Activated CD8-positive, alpha-beta memory T cell treated with anti-CD3 and anti-CD28 coated beads for 1 hour (primary cell): ENCODE measurements around the gene RSAD1.

Source experiments
- DNase-seq, 2 donors: peaks; one replicate each; pipeline ENCODE4 v3.0.0-alpha.2; 2020; ENCODE audit warnings: low read depth in 1 of 2; ENCODE audit errors: extremely low read depth in 1 of 2

Gene RSAD1

DNA sequence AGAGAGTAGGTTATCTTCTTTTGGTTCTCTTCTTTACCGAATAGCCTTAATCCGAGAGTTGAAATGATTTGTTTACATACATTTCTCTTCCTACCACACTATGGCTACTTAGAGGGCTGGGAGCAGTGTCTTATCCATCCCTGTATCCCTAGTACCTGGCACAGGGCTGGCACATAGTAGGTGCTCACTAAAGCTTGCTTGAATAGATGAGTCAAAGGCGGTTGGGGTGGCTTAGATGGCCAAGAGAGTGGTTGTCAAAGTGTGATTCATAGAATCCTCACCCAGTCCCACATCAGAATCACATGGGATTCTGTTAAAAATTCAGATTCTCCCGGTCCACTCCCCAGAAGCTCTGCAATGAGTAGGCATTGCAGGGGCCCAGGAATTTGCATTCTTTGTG is 21.0 kb upstream of the RSAD1 start:
- no peak for DNase-seq

GRCh38 chr17:50458270-50458669 is 20.4 kb upstream of the RSAD1 start:
- no peak for DNase-seq

- no peak for DNase-seq
Observed at GRCh38 chr17:50458701-50459676, 19.7 kb upstream of the RSAD1 start.

DNA sequence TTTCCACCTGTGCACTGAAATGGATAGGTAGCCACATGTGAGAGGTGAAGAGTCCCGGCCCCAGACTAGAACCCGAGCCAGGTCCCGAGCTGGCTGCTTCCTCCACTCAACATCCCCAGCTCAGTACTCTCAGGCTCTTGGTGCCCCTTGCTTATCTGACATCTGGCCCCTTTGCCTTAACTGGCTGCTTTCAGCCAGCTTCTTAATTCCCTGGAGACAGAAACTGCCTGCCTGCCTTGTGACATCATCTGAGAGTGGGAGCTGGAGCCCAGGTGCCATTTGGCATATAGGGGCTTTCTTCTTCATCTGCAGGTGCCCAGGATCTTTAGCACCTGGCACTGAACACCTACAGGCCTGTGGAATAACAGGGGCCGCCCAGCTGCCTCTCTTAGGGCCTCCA is 18.9 kb upstream of the RSAD1 start:
- DNase-seq: no peak

- DNase-seq: no peak
Observed at GRCh38 chr17:50460831-50461526, 17.7 kb upstream of the RSAD1 start.

GRCh38 chr17:50461550-50462132 is 17.0 kb upstream of the RSAD1 start:
- no peak for DNase-seq

GRCh38 chr17:50462446-50462845 is 16.2 kb upstream of the RSAD1 start:
- DNase-seq: no peak

- DNase-seq: no peak
Observed at GRCh38 chr17:50464121-50464520, 14.5 kb upstream of the RSAD1 start.

- DNase-seq: no peak
Observed at GRCh38 chr17:50464736-50465135, 13.9 kb upstream of the RSAD1 start.

- no peak for DNase-seq
Observed at GRCh38 chr17:50465171-50465570, 13.5 kb upstream of the RSAD1 start.

DNA sequence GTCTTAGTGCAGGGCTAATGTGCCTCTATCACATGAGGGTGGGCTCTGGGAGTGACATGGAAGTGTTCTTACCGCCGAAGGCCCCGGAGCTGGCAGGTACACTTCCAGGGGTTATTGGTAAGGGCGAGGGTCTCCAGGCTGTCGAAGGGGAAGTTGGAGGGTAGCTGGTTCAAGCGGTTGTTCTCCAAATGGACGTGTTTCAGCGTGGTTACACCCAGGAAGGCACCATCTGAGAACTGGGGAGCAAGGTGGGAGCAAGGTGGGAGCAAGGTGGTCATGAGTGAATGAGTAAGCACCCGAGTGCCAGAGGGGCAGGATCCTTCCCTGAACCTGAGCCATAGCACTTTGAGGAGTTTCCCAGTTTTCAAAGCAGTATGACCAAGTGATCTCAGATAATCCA is 13.0 kb upstream of the RSAD1 start:
- DNase-seq: no peak

DNA sequence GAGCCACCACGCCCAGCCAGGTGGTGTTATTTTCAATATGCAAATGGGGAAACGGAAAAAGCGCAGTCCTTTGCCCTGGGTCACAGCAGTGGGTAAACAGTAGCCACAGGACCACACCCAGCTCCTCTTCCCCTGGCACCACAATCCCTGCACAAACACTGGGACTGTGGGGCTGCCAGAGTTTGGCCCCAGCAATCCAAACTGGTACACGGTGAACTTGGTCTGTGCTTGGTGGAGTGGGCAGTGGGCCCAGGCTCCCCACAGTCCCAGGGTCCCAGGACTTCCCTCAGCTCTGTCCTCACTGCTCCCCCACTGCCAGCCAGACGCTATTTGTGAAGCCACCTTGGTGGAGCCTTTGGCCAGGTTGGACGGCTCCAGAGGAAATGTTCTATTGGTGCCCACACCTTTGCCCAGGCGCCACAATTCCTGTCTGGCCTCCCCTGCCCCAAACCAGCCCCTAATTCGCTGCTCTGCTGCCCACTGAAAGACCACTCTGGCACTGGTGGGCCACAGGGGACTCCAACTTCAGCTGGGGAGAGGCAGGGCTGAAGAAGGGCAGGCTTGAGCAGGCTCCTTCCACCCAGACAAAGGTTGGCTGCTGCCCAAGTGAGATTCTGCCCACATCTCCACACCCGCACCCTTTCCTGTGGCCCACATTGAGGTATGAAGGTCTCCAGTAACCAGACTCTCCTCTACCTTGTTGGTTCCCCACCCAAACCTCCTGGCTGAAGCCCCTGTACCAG is 12.1 kb upstream of the RSAD1 start:
- DNase-seq: no peak

DNA sequence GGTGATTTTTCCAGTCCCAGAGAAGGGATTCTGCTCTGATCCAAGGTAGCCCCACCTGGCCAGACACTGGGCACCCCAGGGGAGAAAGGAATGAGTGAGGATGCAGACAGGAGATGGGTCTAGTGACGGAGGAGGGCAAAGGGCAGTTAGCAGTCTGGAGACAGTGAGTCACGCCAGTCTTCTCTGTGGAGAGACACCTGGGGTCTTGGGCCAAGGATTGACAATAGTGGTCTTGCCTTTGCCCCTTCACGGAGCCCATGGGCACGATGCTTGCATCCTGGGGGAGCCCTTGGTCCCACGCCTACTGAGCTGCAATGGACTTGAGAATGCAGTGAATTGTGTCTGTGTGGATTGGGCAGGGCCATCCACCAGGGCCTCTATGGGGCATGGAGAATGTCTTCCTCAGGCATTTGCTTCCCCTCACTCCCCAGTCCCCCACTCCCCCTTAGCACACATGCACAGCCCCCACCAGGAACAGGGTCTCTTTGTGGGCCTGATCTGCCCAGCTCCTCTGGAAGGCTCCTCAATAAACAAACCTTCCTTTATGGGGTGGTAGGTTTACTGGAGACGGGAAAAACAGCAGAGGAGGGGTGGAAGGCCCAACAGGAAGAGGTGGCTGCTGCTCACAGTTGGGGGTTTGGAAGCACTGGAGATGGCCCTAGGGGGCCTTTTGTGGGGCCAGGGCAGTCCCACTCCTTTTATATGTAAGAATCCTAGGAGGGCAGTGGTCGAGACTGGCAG is 11.4 kb upstream of the RSAD1 start:
- no peak for DNase-seq

DNA sequence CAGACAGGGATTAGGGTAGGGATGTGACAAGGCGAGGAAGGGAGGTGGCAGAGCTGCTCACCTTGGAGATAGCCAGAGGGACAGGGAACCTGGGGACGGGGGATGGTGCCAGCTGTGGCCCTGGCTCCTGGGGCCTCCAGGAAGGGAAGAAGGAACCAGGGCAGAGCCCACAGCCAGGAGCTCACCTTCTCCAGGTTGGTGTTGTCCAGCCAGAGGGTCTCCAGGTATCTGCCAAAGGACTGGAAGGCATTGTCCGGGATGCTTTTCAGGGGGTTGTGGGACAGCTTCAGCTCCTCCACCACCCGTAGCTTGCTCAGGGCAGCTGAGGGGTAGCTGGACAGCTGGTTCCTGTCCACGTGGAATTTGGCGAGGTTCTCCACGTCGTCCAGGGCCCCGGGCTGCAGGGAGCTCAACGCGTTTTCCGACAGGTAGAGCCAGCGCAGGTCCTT is 10.8 kb upstream of the RSAD1 start:
- no peak for DNase-seq

- no peak for DNase-seq
Observed at GRCh38 chr17:50468304-50469207, 10.1 kb upstream of the RSAD1 start, which contains the start of gene CHAD. TSS of gene CHAD (minus strand) at chr17:50468880. CDS start at chr17:50468813, 67 bp downstream.

DNA sequence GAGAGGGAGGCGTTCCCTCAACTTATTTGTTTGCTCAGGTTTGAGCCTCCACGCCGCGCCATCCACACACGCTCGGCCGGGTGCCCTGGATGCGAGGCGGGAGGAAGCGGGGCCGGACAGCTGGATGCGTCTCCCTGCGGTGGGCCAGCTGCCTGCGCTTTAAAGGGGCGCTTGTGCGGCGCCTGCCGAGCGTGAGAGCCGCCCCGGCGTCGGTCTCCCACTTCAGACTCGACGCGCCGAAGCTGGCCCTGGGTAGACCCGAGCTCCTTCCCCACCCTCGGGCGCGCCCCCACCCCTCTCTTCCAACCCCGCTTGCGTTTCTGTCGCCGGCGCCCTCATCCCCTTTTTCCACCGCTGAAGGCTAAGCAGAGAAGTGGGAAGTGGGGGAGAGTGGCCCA is 9.5 kb upstream of the RSAD1 start:
- DNase-seq: no peak

- DNase-seq: no peak
Observed at GRCh38 chr17:50469671-50470305, 8.9 kb upstream of the RSAD1 start.

GRCh38 chr17:50470426-50470825 is 8.2 kb upstream of the RSAD1 start:
- no peak for DNase-seq
